Spinal cord (tissue), 10 donors: ENCODE data around the gene SRXN1. TPM values are rescaled to one million over a fixed set of nuclear protein-coding genes. Genes with fewer than 3 reads are reported as not detected.
A peak's percentile ranks its signal among the peaks of the same experiment; 100 is the strongest.

Source experiments
- DNase-seq, 6 donors: peaks; one replicate each; pipeline versions ENCODE4 v3.0.0 to v3.0.0-alpha.2; 2013 to 2015; ENCODE audit warnings: low spot score in 6 of 6, low read depth in 4 of 6
- H3K27ac ChIP-seq: one replicate; pipeline ENCODE4 v1.5.1; 2013; ENCODE audit warnings: low read depth, low read length, control low read depth
- H3K27me3 ChIP-seq: one replicate; pipeline ENCODE4 v1.6.1; 2013; ENCODE audit warnings: low read length; ENCODE audit not compliant: control insufficient read depth, insufficient read depth
- H3K36me3 ChIP-seq: one replicate; pipeline ENCODE4 v1.6.1; 2013; ENCODE audit warnings: low read length; ENCODE audit not compliant: control insufficient read depth, insufficient read depth
- H3K4me1 ChIP-seq: one replicate; pipeline ENCODE4 v1.6.1; 2013; ENCODE audit warnings: low read length; ENCODE audit not compliant: control insufficient read depth, insufficient read depth
- H3K4me3 ChIP-seq: one replicate; pipeline ENCODE4 v1.5.1; 2013; ENCODE audit warnings: low read depth, low read length, control low read depth
- H3K9me3 ChIP-seq: one replicate; pipeline ENCODE4 v1.6.1; 2013; ENCODE audit warnings: low read length; ENCODE audit not compliant: control insufficient read depth, insufficient read depth
- WGBS: methylation state at CpG from one replicate; pipeline ENCODE4 v1.1.5; 2013; ENCODE audit warnings: missing lambda C conversion rate; ENCODE audit not compliant: insufficient coverage; 5-methylcytosine and 5-hydroxymethylcytosine counted together
- polyA plus RNA-seq, 2 donors: library from polyadenylated mRNA; unstranded; fragments of 120-200 nt; gene quantifications; one replicate each; pipeline ENCODE4 v1.2.1, GENCODE V29; 2013; ENCODE audit not compliant: insufficient read length in 2 of 2
- total RNA-seq, 2 donors: library from RNA; depleted of rRNA in 1 of 2; stranded (reverse); fragments of 120-200 nt in 1 of 2; fragments of >200 nt in 1 of 2; gene quantifications; one replicate each; pipeline versions ENCODE4 v1.2.3 to v1.2.4, GENCODE V29; 2013 to 2014
- donor health status: healthy.

The SRXN1 gene
- total and polyA plus RNA-seq, 4 donors: 20.3 to 23.8 (median 21.5) TPM

DNA sequence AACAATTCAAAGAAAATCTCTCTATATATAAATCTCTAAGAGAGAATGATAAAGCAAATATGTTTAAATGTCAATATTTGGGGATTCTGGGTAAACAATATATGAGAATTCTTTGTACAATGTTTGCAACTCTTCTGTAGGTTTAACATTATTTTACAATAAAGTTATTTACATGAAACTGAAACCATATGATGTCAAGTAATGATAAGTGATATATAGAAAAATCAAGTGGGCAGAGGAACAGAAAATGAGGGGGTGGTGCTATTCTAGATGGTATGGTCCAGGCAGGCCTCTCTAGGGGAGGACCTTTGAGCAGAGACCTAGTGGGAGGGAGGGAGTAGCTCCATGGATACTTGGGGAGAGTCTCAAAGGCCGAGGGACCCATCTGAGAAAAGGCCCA, 39.0 kb upstream of the SRXN1 start:
- H3K27ac ChIP-seq: no peak overlapping the region
- H3K4me1 ChIP-seq: peaks cover 9% of the 10 kb centered on the region
- WGBS: no CpG with 5 or more reads among the region's 1 CpG
- H3K9me3 ChIP-seq: no peaks in the 10 kb centered on the region
- H3K27me3 ChIP-seq: no peaks in the 10 kb centered on the region
- no peak overlapping the region for H3K4me3 ChIP-seq
- no peak for DNase-seq
- H3K36me3 ChIP-seq: no peaks in the 10 kb centered on the region

- no CpG with 5 or more reads among the region's 1 CpG for WGBS
- Histone ChIP-seq H3K4me1 (peaks cover 9% of the 10 kb centered on the region), H3K4me3 (no peak overlapping the region), H3K27ac (no peak overlapping the region), H3K9me3 (no peaks in the 10 kb centered on the region), H3K27me3 (no peaks in the 10 kb centered on the region), H3K36me3 (no peaks in the 10 kb centered on the region)
- no peak for DNase-seq
These were observed 36.9 kb upstream of the SRXN1 start for GRCh38 chr20:689947-690346.

DNA sequence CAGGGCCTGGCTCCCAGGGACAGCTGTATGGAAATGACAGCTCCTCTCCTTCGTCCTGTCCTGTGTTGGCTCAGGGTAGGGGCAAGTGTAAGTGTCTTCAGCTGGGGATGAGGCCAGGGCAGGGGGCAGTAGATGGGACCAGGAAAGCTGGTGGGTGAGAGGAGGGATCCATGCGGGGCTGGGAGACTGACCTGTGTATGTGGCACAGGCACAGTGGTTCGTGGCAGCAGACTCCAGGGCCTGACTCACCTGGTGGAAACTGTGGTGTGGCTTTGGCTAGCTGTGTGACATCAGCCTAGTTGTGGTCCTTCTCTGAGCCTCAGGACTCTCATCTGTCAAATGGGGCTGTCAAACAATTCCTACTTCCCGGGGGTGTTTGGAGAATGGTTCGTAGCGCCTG, 36.3 kb upstream of the SRXN1 start:
- Histone ChIP-seq H3K4me3 (no peak overlapping the region), H3K9me3 (no peaks in the 10 kb centered on the region), H3K4me1 (peaks cover 9% of the 10 kb centered on the region), H3K27ac (no peak overlapping the region), H3K36me3 (no peaks in the 10 kb centered on the region), H3K27me3 (no peaks in the 10 kb centered on the region)
- 44% methylated on average over 3 of the region's 6 CpGs for WGBS
- no peak for DNase-seq

GRCh38 chr20:688809-689212, 35.8 kb upstream of the SRXN1 start:
- peaks cover 9% of the 10 kb centered on the region for H3K4me1 ChIP-seq
- no peak overlapping the region for H3K4me3 ChIP-seq
- H3K9me3 ChIP-seq: no peaks in the 10 kb centered on the region
- WGBS: 8% methylated on average over 13 of the region's 13 CpGs
- no peaks in the 10 kb centered on the region for H3K36me3 ChIP-seq
- no peak overlapping the region for H3K27ac ChIP-seq
- H3K27me3 ChIP-seq: no peaks in the 10 kb centered on the region
- DNase-seq: peak in 2 of 6 donors; percentile 64 to 68

GRCh38 chr20:687468-688203, 34.6 kb upstream of the SRXN1 start:
- Histone ChIP-seq H3K36me3 (no peaks in the 10 kb centered on the region), H3K27me3 (no peaks in the 10 kb centered on the region), H3K27ac (no peak overlapping the region), H3K4me1 (peaks cover 9% of the 10 kb centered on the region), H3K9me3 (no peaks in the 10 kb centered on the region), H3K4me3 (no peak overlapping the region)
- no peak for DNase-seq
- WGBS: 62% methylated on average over 3 of the region's 9 CpGs

DNA sequence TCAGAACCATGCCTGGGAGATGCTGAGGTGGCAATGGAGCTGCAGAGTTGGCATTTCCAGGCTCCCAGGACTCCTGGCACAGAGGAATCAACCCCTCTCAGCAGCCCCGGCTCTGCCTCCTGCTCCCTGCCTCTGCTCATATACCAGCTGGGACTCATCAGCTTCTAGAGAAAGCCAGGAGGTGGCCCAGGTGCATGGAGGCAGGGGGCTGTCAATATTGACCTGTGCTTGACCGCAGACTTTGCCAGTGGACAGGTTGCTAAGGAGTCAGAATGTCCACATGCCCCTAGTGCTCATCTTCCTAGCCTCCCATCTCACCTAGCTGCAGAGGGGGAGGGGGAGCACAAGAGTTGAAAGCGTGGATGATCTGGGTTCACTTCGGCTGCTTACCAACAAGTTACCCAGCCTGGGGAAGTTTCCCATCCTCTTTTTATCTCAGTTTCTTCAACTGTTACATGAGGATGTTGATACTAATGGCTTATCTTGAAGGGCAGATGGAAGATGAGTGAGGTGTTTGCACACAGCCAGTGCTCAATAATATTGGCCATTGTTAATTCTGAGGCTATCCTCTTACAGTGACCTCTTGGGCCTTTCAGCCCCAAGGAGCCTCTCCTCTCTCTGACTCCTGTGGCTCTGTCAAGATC, 31.8 kb upstream of the SRXN1 start:
- peaks cover 9% of the 10 kb centered on the region for H3K4me1 ChIP-seq
- no peak overlapping the region for H3K27ac ChIP-seq
- no peak overlapping the region for H3K4me3 ChIP-seq
- no peak for DNase-seq
- H3K36me3 ChIP-seq: no peaks in the 10 kb centered on the region
- no peaks in the 10 kb centered on the region for H3K27me3 ChIP-seq
- WGBS: 73% methylated on average over 2 of the region's 4 CpGs
- no peaks in the 10 kb centered on the region for H3K9me3 ChIP-seq

GRCh38 chr20:682123-682522, 29.1 kb upstream of the SRXN1 start:
- Histone ChIP-seq H3K9me3 (no peaks in the 10 kb centered on the region), H3K27me3 (peaks cover 2% of the 10 kb centered on the region), H3K4me3 (no peak overlapping the region), H3K36me3 (no peaks in the 10 kb centered on the region), H3K27ac (no peak overlapping the region), H3K4me1 (no peaks in the 10 kb centered on the region)
- WGBS: no CpG with 5 or more reads among the region's 1 CpG
- DNase-seq: no peak

DNA sequence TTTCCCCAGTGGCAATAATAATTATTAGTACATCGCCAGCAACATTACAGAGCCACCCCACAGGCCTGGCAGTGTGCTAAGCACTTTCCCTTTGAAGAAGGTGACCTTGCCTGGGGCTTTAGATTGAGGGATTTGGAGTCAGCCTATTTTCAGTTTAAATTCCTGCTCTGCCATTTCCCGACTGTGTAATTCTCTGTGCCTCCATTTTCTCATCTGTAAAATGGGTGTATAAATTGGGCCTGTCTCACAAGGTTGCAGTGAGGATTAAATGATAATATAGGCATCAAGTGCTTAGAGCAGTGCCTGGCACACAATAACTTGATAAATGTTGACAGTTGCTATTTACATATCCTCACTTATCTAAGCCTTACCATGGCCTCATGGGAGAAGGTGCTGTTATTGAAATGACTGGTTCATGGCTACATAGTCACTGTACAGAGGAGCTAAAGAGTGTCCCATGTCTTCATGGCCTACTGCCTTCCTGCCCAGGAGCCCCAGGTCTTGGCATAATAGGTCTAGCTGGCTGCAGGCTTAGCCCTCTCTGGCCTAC, 27.7 kb upstream of the SRXN1 start:
- H3K27me3 ChIP-seq: peaks cover 2% of the 10 kb centered on the region

DNA sequence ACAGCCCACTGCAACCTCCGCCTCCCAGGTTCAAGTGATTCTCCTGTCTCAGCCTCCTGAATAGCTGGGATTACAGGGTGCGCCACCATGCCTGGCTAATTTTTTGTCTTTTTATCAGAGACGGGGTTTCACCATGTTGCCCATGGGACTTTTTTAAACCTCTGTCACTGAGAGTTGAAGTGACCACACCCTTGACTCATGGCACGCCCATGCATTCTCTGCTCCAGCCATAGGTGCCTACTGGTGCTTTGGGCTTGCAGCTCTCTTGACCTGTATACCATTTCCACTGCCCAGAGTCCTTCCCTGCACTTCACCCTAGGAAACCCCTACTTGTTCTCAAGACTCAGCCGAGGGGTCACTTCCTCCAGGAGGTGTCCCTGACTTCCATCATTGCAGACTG, 25.0 kb upstream of the SRXN1 start:
- peaks cover 14% of the 10 kb centered on the region for H3K27me3 ChIP-seq
- no peak for DNase-seq
- 86% methylated on average over 5 of the region's 5 CpGs for WGBS
- peaks cover 38% of the 10 kb centered on the region for H3K4me1 ChIP-seq
- no peak overlapping the region for H3K27ac ChIP-seq
- no peak overlapping the region for H3K4me3 ChIP-seq
- no peaks in the 10 kb centered on the region for H3K36me3 ChIP-seq
- no peaks in the 10 kb centered on the region for H3K9me3 ChIP-seq

More for the DNA sequence above, 27.7 kb upstream of the SRXN1 start:
- Histone ChIP-seq H3K27ac (no peak overlapping the region), H3K36me3 (no peaks in the 10 kb centered on the region), H3K4me1 (peaks cover 14% of the 10 kb centered on the region), H3K4me3 (no peak overlapping the region), H3K9me3 (no peaks in the 10 kb centered on the region)
- WGBS: no CpG with 5 or more reads among the region's 2 CpGs
- DNase-seq: no peak

- Histone ChIP-seq H3K9me3 (no peaks in the 10 kb centered on the region), H3K27me3 (peaks cover 16% of the 10 kb centered on the region), H3K36me3 (no peaks in the 10 kb centered on the region), H3K27ac (no peak overlapping the region), H3K4me1 (peaks cover 46% of the 10 kb centered on the region), H3K4me3 (no peak overlapping the region)
- WGBS: 49% methylated on average over 3 of the region's 3 CpGs
- no peak for DNase-seq
These were observed 24.0 kb upstream of the SRXN1 start for GRCh38 chr20:676967-677366.
